Nasal cavity respiratory epithelium epithelial cell of viscerocranial mucosa (primary cell): ENCODE measurements around the gene SSMEM1. TPM values are rescaled to one million over a fixed set of nuclear protein-coding genes. Genes with fewer than 3 reads are reported as not detected.

Experiments used
- total RNA-seq: library from RNA; depleted of rRNA; stranded (reverse); fragments of >200 nt; gene quantifications from 2 replicates; pipeline ENCODE4 v1.2.3, GENCODE V29; 2014

Gene SSMEM1
- not detected in 2 replicates for total RNA-seq

GRCh38 chr7:130207642-130208041 is at the start of gene SSMEM1:
Gene SSMEM1, plus strand, starts transcription at chr7:130207860. Its CDS starts 51 bp downstream, at chr7:130207911.

GRCh38 chr7:130205084-130205947 is 2.3 kb upstream of the SSMEM1 start, which contains the start of gene TMEM209:
Gene TMEM209, minus strand, starts transcription at chr7:130205406. Its CDS starts 31 bp downstream, at chr7:130205375.

Other genes with a start within 250 kb of the SSMEM1 start
- 6.8 and 9.7 TPM in 2 replicates for gene ZC3HC1, start 156.5 kb upstream of the SSMEM1 start, total RNA-seq
- gene KLHDC10, start 137.3 kb upstream of the SSMEM1 start, total RNA-seq = 32.8 and 42.0 TPM in 2 replicates
- gene TMEM209, start 2.5 kb upstream of the SSMEM1 start, total RNA-seq = 12.6 and 18.3 TPM in 2 replicates
- not detected in 2 replicates for gene CPA2, start 59.0 kb downstream of the SSMEM1 start, total RNA-seq
- gene CPA4, start 85.3 kb downstream of the SSMEM1 start, total RNA-seq = 8.2 and 21.3 TPM in 2 replicates
- not detected in 2 replicates for gene CPA5, start 137.0 kb downstream of the SSMEM1 start, total RNA-seq
- not detected in 2 replicates for gene CPA1, start 172.6 kb downstream of the SSMEM1 start, total RNA-seq
- gene CEP41, start 233.2 kb downstream of the SSMEM1 start, total RNA-seq = 4.1 and 18.3 TPM in 2 replicates